ENCODE measurements around the gene CTBP2. TPM values are rescaled to one million over a fixed set of nuclear protein-coding genes. Genes with fewer than 3 reads are reported as not detected.

The CTBP2 gene
- total RNA-seq, 1 donor from 2014 or later, result 57.7 TPM

- intact Hi-C loops (cut with DNase I), result no loop called here
- DNase-seq (ENCODE audit: low spot score in 2 of 2), result no peak
- Histone ChIP-seq H3K4me3 (no peak overlapping the region), H3K9me3 (no peaks in the 10 kb centered on the region), H3K27me3 (no peaks in the 10 kb centered on the region), H3K4me1 (peaks cover 4 to 24% of the 10 kb centered on the region in 2 donors), H3K27ac (no peak overlapping the region), H3K36me3 (peaks cover 62 to 78% of the 10 kb centered on the region in 2 donors)
- no peak for TF ChIP-seq CTCF (IDR thresholded peaks at IDR 0.05)
Measured at GRCh38 chr10:124987788-124988187, 172.6 kb downstream of the CTBP2 start.

- intact Hi-C loops (cut with DNase I), result no loop called here
- H3K36me3 ChIP-seq, result peaks cover 44 to 65% of the 10 kb centered on the region in 2 donors
- no peak for TF ChIP-seq CTCF (IDR thresholded peaks at IDR 0.05)
- no peaks in the 10 kb centered on the region for H3K9me3 ChIP-seq
- H3K27ac ChIP-seq, result no peak overlapping the region
- H3K27me3 ChIP-seq, result no peaks in the 10 kb centered on the region
- peaks cover 4 to 9% of the 10 kb centered on the region in 2 donors for H3K4me1 ChIP-seq
- no peak for DNase-seq (ENCODE audit: low spot score in 2 of 2)
- H3K4me3 ChIP-seq, result no peak overlapping the region
Measured at GRCh38 chr10:124985162-124985561, 175.2 kb downstream of the CTBP2 start.

GRCh38 chr10:124984376-124984775 lies 176.0 kb downstream of the CTBP2 start:
- no peak overlapping the region for H3K4me3 ChIP-seq
- peaks cover 41 to 57% of the 10 kb centered on the region in 2 donors for H3K36me3 ChIP-seq
- intact Hi-C loops (cut with DNase I), result no loop called here
- H3K4me1 ChIP-seq, result peaks cover 4 to 9% of the 10 kb centered on the region in 2 donors
- H3K27me3 ChIP-seq, result no peaks in the 10 kb centered on the region
- TF ChIP-seq CTCF (IDR thresholded peaks at IDR 0.05), result no peak
- no peaks in the 10 kb centered on the region for H3K9me3 ChIP-seq
- DNase-seq (ENCODE audit: low spot score in 2 of 2), result no peak
- no peak overlapping the region for H3K27ac ChIP-seq

- H3K36me3 ChIP-seq, result peaks cover 39 to 50% of the 10 kb centered on the region in 2 donors
- no peaks in the 10 kb centered on the region for H3K9me3 ChIP-seq
- TF ChIP-seq CTCF (IDR thresholded peaks at IDR 0.05), result no peak
- H3K4me1 ChIP-seq, result peaks cover 4 to 9% of the 10 kb centered on the region in 2 donors
- no peaks in the 10 kb centered on the region for H3K27me3 ChIP-seq
- no peak overlapping the region for H3K4me3 ChIP-seq
- no peak for DNase-seq (ENCODE audit: low spot score in 2 of 2)
- H3K27ac ChIP-seq, result peak overlapping the region; percentile 36 to 40
- intact Hi-C loops (cut with DNase I), result no loop called here
Measured at GRCh38 chr10:124983321-124983720, 177.0 kb downstream of the CTBP2 start.

- Histone ChIP-seq H3K27ac (no peak overlapping the region), H3K36me3 (peaks cover 7 to 32% of the 10 kb centered on the region in 2 donors), H3K4me3 (no peak overlapping the region), H3K27me3 (no peaks in the 10 kb centered on the region), H3K4me1 (peaks cover 3% of the 10 kb centered on the region in 2 donors), H3K9me3 (no peaks in the 10 kb centered on the region)
- no peak for DNase-seq (ENCODE audit: low spot score in 2 of 2)
- no peak for TF ChIP-seq CTCF (IDR thresholded peaks at IDR 0.05)
- intact Hi-C loops (cut with DNase I), result no loop called here
Measured at GRCh38 chr10:124978376-124978725, 182.0 kb downstream of the CTBP2 start.

Measured in ascending aorta (tissue), 2 donors.